ENCODE data around the gene CNTN5. TPM values are rescaled to one million over a fixed set of nuclear protein-coding genes. Genes with fewer than 3 reads are reported as not detected.

The CNTN5 gene
- total RNA-seq, 3 donors from 2014 or later (not counting 1 experiment from before 2014, with no cell fraction given) = not detected

DNA sequence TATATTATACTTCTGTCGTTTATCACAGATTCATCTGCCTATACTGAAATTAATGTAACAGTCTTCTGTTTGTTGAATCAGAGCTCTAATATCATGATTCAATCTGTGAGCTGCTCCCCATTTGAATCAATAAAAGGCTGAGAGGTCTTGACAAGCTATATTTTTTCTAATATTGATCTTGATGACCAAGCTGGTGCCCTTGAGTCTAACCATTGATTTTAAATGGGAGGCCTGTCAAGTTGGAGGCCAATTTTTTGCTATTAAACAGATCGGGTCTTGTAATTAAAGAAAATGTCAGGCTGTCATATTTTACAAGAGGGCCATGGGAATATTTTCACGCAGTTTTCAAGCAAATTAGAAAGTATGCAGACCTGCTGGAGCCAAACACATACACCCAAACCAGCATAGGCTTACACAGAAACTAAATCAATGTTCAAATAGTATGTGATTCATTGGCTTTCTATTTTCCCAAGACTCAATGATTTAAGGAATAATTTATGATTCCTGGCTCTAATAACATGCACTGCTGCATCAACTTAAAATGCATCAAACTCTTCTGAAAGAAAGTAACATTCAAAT, 286.9 kb downstream of the CNTN5 start:
- Histone ChIP-seq H3K4me1 (ENCODE audit: control insufficient read depth, insufficient read depth, low read length) (no peaks in the 10 kb centered on the region), H3K36me3 (ENCODE audit: control insufficient read depth, insufficient read depth, low read length) (no peaks in the 10 kb centered on the region), H3K9me3 (ENCODE audit: control insufficient read depth, insufficient read depth, low read length) (peaks cover 7% of the 10 kb centered on the region), H3K27me3 (ENCODE audit: control insufficient read depth, insufficient read depth, low read length) (no peaks in the 10 kb centered on the region), H3K4me3 (ENCODE audit: low read length) (no peak overlapping the region), H3K27ac (ENCODE audit: low read length) (no peak overlapping the region)
- Mint-ChIP-seq H3K4me1 (no peaks in the 10 kb centered on the region), H3K27ac (no peak overlapping the region), H3K9me3 (peaks cover 0 to 2% of the 10 kb centered on the region in 2 donors), H3K4me3 (no peak overlapping the region), H3K36me3 (no peaks in the 10 kb centered on the region), H3K27me3 (ENCODE audit: low read depth in 2 of 2) (no peaks in the 10 kb centered on the region)
- DNase-seq = no peak
- no peak for ATAC-seq
- intact Hi-C loops (cut with micrococcal nuclease) = no loop called here
- WGBS (ENCODE audit: insufficient coverage) = 65% methylated on average over 2 of the region's 3 CpGs
- TF ChIP-seq, protein P1, sequence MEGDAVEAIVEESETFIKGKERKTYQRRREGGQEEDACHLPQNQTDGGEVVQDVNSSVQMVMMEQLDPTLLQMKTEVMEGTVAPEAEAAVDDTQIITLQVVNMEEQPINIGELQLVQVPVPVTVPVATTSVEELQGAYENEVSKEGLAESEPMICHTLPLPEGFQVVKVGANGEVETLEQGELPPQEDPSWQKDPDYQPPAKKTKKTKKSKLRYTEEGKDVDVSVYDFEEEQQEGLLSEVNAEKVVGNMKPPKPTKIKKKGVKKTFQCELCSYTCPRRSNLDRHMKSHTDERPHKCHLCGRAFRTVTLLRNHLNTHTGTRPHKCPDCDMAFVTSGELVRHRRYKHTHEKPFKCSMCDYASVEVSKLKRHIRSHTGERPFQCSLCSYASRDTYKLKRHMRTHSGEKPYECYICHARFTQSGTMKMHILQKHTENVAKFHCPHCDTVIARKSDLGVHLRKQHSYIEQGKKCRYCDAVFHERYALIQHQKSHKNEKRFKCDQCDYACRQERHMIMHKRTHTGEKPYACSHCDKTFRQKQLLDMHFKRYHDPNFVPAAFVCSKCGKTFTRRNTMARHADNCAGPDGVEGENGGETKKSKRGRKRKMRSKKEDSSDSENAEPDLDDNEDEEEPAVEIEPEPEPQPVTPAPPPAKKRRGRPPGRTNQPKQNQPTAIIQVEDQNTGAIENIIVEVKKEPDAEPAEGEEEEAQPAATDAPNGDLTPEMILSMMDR (IDR thresholded peaks at IDR 0.05) = no peak

DNA sequence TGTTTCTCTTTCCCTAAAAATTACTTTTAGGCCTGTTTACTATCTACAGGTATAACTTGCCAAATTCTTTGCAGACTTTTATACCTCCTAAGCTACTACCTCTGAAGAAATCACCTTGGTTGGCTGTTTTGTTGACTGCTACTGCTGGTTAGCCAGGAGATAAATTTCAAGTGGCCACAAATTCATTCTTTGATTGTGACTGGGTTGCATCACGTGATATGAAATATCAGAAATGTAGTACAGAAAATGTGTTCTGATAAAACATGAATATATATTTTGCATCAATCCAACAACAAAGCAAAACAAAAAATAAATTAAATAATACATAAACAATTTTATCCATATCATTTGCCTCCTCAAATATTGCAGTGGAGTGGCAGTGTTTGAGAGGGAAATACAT, 291.1 kb downstream of the CNTN5 start:
- Mint-ChIP-seq H3K4me1 (no peaks in the 10 kb centered on the region), H3K36me3 (peaks cover 8% of the 10 kb centered on the region), H3K9me3 (peaks cover 8 to 9% of the 10 kb centered on the region in 2 donors), H3K27ac (no peak overlapping the region), H3K4me3 (no peak overlapping the region), H3K27me3 (ENCODE audit: low read depth in 2 of 2) (no peaks in the 10 kb centered on the region)
- Histone ChIP-seq H3K36me3 (ENCODE audit: control insufficient read depth, insufficient read depth, low read length) (no peaks in the 10 kb centered on the region), H3K4me3 (ENCODE audit: low read length) (no peak overlapping the region), H3K27ac (ENCODE audit: low read length) (no peak overlapping the region), H3K4me1 (ENCODE audit: control insufficient read depth, insufficient read depth, low read length) (no peaks in the 10 kb centered on the region), H3K9me3 (ENCODE audit: control insufficient read depth, insufficient read depth, low read length) (peaks cover 5% of the 10 kb centered on the region), H3K27me3 (ENCODE audit: control insufficient read depth, insufficient read depth, low read length) (no peaks in the 10 kb centered on the region)
- no peak for DNase-seq
- ATAC-seq = no peak
- intact Hi-C loops (cut with micrococcal nuclease) = no loop called here
- no CpG with 5 or more reads among the region's 1 CpG for WGBS (ENCODE audit: insufficient coverage)
- TF ChIP-seq, protein P1 (IDR thresholded peaks at IDR 0.05) = no peak

- Histone ChIP-seq H3K27me3 (ENCODE audit: control insufficient read depth, insufficient read depth, low read length) (no peaks in the 10 kb centered on the region), H3K4me1 (ENCODE audit: control insufficient read depth, insufficient read depth, low read length) (no peaks in the 10 kb centered on the region), H3K27ac (ENCODE audit: low read length) (no peak overlapping the region), H3K9me3 (ENCODE audit: control insufficient read depth, insufficient read depth, low read length) (peaks cover 3% of the 10 kb centered on the region), H3K4me3 (ENCODE audit: low read length) (no peak overlapping the region), H3K36me3 (ENCODE audit: control insufficient read depth, insufficient read depth, low read length) (no peaks in the 10 kb centered on the region)
- intact Hi-C loops (cut with micrococcal nuclease) = no loop called here
- Mint-ChIP-seq H3K27me3 (ENCODE audit: low read depth in 2 of 2) (no peaks in the 10 kb centered on the region), H3K27ac (no peak overlapping the region), H3K36me3 (peaks cover 8% of the 10 kb centered on the region), H3K4me3 (no peak overlapping the region), H3K9me3 (peaks cover 16 to 22% of the 10 kb centered on the region in 2 donors), H3K4me1 (no peaks in the 10 kb centered on the region)
- TF ChIP-seq, protein P1 (IDR thresholded peaks at IDR 0.05) = no peak
- ATAC-seq (no peak), DNase-seq (no peak)
- 71% methylated on average over 13 of the region's 13 CpGs for WGBS (ENCODE audit: insufficient coverage)
These were observed 296.2 kb downstream of the CNTN5 start for GRCh38 chr11:99316776-99317520.
